HL-60 (cell line): ENCODE measurements around the gene DAD1.

Experiments used
- DNase-seq, 2 experiments: peaks; one replicate each; pipeline ENCODE4 v3.0.0-alpha.2; 2010 to 2020; ENCODE audit warnings: low read depth in 1 of 2, low spot score in 1 of 2
- H3K27ac ChIP-seq: fragments of 250-450 bp; sonication (Bioruptor Pico); replicated peaks from 2 replicates; pipeline ENCODE4 v1.5.1; 2020; ENCODE audit warnings: mild to moderate bottlenecking, moderate library complexity
- H3K27me3 ChIP-seq: fragments of 250-450 bp; sonication (Bioruptor Pico); 2 replicates; pipeline ENCODE4 v1.5.1; 2021; ENCODE audit warnings: mild to moderate bottlenecking, moderate library complexity; ENCODE audit not compliant: insufficient read depth, poor library complexity, severe bottlenecking
- H3K4me3 ChIP-seq: replicated peaks from 2 replicates; pipeline ENCODE4 v1.5.1; 2011; ENCODE audit warnings: mild to moderate bottlenecking, control low read depth, low read length; ENCODE audit not compliant: insufficient read depth
- GABPA ChIP-seq: IDR thresholded peaks from 2 replicates; pipeline ENCODE4 v1.6.1; 2012; ENCODE audit warnings: low read depth
- POLR2AphosphoS5 ChIP-seq: IDR thresholded peaks from 2 replicates; pipeline ENCODE4 v1.6.1; 2012; ENCODE audit warnings: low read depth
- SPI1 ChIP-seq: IDR thresholded peaks from 2 replicates; pipeline ENCODE4 v1.6.1; 2012; ENCODE audit warnings: low read depth, mild to moderate bottlenecking, borderline replicate concordance
- TF ChIP-seq, protein P1 (sequence below): IDR thresholded peaks from 2 replicates; pipeline ENCODE4 v1.6.1; 2012; ENCODE audit warnings: low read depth; ENCODE audit not compliant: insufficient replicate concordance
- TF ChIP-seq, protein P2 (sequence below): IDR thresholded peaks from one replicate; pipeline ENCODE4 v1.5.1; 2011; ENCODE audit warnings: low read length, control low read depth, inconsistent platforms; ENCODE audit not compliant: insufficient read depth

Gene DAD1

DNA sequence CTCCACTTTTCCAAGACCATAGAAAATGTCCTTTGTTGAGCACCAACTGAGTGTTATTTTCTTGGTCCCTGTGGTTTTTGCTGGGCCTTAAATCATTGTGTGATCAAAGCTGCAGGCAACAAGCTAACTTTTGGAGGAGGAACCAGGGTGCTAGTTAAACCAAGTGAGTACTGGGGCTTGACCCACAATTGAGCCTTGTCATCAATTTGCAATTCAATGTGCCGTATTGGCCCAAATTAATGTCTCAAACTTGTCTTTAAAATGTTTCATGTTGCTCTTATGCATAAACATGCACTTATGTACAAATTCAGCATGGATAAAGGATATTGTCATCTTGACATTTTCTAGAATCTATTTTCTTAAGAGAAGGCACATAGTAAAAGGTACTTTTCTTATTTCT is 62.3 kb downstream of the DAD1 start:
- H3K27me3 ChIP-seq: no peaks in the 10 kb centered on the region
- H3K4me3 ChIP-seq: no peak overlapping the region
- DNase-seq: no peak
- TF ChIP-seq, protein P1, sequence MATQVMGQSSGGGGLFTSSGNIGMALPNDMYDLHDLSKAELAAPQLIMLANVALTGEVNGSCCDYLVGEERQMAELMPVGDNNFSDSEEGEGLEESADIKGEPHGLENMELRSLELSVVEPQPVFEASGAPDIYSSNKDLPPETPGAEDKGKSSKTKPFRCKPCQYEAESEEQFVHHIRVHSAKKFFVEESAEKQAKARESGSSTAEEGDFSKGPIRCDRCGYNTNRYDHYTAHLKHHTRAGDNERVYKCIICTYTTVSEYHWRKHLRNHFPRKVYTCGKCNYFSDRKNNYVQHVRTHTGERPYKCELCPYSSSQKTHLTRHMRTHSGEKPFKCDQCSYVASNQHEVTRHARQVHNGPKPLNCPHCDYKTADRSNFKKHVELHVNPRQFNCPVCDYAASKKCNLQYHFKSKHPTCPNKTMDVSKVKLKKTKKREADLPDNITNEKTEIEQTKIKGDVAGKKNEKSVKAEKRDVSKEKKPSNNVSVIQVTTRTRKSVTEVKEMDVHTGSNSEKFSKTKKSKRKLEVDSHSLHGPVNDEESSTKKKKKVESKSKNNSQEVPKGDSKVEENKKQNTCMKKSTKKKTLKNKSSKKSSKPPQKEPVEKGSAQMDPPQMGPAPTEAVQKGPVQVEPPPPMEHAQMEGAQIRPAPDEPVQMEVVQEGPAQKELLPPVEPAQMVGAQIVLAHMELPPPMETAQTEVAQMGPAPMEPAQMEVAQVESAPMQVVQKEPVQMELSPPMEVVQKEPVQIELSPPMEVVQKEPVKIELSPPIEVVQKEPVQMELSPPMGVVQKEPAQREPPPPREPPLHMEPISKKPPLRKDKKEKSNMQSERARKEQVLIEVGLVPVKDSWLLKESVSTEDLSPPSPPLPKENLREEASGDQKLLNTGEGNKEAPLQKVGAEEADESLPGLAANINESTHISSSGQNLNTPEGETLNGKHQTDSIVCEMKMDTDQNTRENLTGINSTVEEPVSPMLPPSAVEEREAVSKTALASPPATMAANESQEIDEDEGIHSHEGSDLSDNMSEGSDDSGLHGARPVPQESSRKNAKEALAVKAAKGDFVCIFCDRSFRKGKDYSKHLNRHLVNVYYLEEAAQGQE: no peak
- TF ChIP-seq SPI1 (no peak), POLR2AphosphoS5 (no peak), GABPA (no peak)
- TF ChIP-seq, protein P2, sequence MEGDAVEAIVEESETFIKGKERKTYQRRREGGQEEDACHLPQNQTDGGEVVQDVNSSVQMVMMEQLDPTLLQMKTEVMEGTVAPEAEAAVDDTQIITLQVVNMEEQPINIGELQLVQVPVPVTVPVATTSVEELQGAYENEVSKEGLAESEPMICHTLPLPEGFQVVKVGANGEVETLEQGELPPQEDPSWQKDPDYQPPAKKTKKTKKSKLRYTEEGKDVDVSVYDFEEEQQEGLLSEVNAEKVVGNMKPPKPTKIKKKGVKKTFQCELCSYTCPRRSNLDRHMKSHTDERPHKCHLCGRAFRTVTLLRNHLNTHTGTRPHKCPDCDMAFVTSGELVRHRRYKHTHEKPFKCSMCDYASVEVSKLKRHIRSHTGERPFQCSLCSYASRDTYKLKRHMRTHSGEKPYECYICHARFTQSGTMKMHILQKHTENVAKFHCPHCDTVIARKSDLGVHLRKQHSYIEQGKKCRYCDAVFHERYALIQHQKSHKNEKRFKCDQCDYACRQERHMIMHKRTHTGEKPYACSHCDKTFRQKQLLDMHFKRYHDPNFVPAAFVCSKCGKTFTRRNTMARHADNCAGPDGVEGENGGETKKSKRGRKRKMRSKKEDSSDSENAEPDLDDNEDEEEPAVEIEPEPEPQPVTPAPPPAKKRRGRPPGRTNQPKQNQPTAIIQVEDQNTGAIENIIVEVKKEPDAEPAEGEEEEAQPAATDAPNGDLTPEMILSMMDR: no peak
- no peak overlapping the region for H3K27ac ChIP-seq

DNA sequence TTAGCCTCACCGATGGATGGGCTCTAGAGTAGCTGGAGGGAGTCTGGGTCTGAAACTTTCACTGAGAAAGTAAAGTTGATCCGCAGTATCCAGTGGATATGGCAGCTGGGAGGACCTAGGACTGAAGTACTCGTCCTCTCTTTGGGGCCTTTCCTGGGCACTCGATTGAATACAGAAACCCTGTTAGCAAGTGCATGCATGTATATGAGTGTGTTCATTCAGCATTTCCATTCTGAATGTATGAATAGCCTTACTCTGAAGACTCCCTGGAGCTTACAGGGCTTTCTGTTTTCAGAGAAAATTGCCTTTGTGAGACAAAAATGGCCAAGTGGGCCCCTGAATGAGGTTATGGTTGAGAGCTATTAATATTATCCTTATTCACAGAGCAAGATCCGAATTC is 62.8 kb downstream of the DAD1 start:
- no peak for DNase-seq
- Histone ChIP-seq H3K4me3 (no peak overlapping the region), H3K27me3 (no peaks in the 10 kb centered on the region), H3K27ac (no peak overlapping the region)
- TF ChIP-seq, protein P2: no peak

DNA sequence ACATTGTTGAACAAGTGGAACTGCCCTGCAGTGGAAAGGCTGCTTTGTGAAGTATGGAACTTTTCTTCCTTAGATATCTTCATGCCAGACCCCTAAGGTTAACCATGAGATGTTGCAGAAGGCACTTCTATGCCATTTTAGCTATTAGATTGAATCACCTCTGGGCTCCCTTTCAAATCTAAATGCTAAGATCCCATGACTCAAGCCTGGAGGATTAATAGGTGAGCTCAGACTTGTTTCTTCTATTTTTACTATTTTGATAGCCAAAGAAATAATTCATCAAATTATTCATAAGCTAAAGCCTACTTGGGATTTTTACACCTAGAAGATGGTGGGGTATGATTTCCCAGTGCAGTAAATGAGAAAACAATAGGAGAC is 64.3 kb downstream of the DAD1 start:
- no peak for TF ChIP-seq GABPA
- TF ChIP-seq, protein P2: no peak
- Histone ChIP-seq H3K4me3 (no peak overlapping the region), H3K27me3 (no peaks in the 10 kb centered on the region), H3K27ac (no peak overlapping the region)
- no peak for DNase-seq

DNA sequence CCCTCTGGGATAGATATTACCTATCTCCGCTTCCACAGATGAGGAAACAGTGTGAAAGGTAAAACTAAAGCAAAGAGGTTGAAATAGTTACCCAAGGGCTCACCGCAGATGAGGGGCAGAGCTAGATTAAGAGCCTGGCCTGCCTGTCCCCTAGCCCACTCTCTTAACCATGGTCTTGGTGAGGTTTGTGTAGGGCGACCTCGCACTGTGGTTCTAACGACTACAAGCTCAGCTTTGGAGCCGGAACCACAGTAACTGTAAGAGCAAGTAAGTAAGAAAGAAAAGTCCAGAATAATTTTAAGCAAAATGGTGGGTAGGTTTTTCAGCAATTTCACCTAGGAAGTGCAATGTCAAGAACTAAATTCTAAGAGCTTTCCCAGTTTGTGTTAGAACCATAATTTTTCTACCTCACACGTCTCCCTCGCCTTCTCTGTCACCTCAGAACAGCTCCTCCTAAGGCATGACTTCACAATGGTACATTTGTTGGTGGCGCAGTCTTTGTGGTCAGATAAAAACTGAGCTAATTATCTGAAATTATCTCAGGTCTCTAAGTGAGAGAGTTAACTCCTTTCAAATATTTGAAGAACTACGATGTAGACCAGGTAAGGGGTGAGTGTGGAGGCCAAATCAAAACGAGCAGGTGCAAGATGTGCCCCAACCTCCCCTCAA is 64.8 kb downstream of the DAD1 start:
- Histone ChIP-seq H3K4me3 (no peak overlapping the region), H3K27ac (no peak overlapping the region), H3K27me3 (no peaks in the 10 kb centered on the region)
- no peak for TF ChIP-seq SPI1
- TF ChIP-seq, protein P1: no peak
- no peak for TF ChIP-seq GABPA
- TF ChIP-seq POLR2AphosphoS5: no peak
- TF ChIP-seq, protein P2: no peak
- DNase-seq: no peak
